Activated naive CD8-positive, alpha-beta T cell treated with anti-CD3 and anti-CD28 coated beads for 36 hours (primary cell): Measurements from ENCODE around the gene CARD10. TPM values are rescaled to one million over a fixed set of nuclear protein-coding genes. Genes with fewer than 3 reads are reported as not detected.

Source experiments
- DNase-seq: peaks from one replicate; pipeline ENCODE4 v3.0.0; 2021
- H3K27ac Mint-ChIP-seq: one replicate; pipeline ENCODE4 v1.8.0; 2022; ENCODE audit warnings: mild to moderate bottlenecking, moderate library complexity, mixed read lengths
- H3K27me3 Mint-ChIP-seq: one replicate; pipeline ENCODE4 v1.8.0; 2022; ENCODE audit warnings: mild to moderate bottlenecking, mixed read lengths
- H3K36me3 Mint-ChIP-seq: one replicate; pipeline ENCODE4 v1.8.0; 2021; ENCODE audit warnings: mild to moderate bottlenecking, mixed read lengths
- H3K4me1 Mint-ChIP-seq: one replicate; pipeline ENCODE4 v1.8.0; 2021; ENCODE audit warnings: mixed read lengths
- H3K4me3 Mint-ChIP-seq: one replicate; pipeline ENCODE4 v1.8.0; 2022; ENCODE audit warnings: mild to moderate bottlenecking, moderate library complexity, mixed read lengths
- H3K9me3 Mint-ChIP-seq: one replicate; pipeline ENCODE4 v1.8.0; 2022; ENCODE audit warnings: mixed read lengths
- total RNA-seq, 2 experiments: library from RNA; stranded (reverse); gene quantifications; one replicate each; pipeline ENCODE4 v1.2.3, GENCODE V29; 2021

The CARD10 gene, protein sequence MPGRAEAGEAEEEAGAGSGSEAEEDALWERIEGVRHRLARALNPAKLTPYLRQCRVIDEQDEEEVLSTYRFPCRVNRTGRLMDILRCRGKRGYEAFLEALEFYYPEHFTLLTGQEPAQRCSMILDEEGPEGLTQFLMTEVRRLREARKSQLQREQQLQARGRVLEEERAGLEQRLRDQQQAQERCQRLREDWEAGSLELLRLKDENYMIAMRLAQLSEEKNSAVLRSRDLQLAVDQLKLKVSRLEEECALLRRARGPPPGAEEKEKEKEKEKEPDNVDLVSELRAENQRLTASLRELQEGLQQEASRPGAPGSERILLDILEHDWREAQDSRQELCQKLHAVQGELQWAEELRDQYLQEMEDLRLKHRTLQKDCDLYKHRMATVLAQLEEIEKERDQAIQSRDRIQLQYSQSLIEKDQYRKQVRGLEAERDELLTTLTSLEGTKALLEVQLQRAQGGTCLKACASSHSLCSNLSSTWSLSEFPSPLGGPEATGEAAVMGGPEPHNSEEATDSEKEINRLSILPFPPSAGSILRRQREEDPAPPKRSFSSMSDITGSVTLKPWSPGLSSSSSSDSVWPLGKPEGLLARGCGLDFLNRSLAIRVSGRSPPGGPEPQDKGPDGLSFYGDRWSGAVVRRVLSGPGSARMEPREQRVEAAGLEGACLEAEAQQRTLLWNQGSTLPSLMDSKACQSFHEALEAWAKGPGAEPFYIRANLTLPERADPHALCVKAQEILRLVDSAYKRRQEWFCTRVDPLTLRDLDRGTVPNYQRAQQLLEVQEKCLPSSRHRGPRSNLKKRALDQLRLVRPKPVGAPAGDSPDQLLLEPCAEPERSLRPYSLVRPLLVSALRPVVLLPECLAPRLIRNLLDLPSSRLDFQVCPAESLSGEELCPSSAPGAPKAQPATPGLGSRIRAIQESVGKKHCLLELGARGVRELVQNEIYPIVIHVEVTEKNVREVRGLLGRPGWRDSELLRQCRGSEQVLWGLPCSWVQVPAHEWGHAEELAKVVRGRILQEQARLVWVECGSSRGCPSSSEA
- total RNA-seq, result under 1 TPM; 0.06 to 0.14 TPM

DNA sequence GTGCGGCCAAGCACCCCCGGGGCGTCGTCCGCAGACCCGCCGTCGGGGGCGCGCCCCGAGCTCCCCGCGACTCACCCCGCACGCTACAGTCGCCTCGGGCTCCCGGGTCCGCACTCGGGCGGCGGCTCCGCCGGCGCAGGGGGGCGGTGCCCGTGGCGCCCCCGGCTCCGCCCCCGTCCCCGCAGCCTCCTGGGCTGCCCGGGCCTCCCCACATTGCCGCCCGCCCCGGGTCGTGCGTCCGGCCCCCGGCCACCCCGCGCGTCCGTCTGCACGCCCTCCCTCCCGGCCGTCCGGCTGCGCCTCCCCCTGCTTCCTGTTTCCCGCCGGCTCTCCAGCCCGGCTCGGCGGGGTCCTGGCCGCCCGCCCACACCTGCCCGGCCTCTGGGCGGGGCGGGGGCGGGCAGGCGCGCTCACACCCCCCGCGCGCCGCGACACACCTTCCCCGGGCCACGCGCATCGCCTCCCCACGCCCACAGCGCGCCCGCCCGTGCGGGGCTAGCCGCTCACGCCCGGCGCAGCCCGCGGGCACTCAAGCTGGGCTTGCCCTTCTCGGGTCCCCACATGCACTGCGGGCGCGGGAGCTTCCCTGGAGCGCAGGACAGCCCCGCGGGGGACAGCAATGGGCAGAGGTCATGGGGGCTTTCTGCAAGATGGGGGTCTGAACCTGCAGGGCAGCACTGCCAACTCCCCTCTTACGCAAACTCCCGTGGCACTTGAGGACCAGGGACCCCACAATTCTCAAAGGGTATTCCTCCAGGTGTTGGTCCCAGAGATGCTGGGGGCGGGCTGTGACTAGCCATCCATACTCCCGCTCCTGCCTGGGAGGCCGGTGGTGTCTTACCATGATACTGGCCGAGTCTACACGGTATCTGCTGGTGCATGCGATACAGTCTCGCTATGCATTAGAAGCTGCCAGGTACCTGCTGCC, at the start of gene CARD10:
Gene CARD10, minus strand, starts transcription at position 148 of the 928 bp plus-strand sequence. CDS start 215 bp downstream, outside the sequence.
- Mint-ChIP-seq H3K36me3 (no peaks in the 10 kb centered on the region), H3K4me3 (peak within 1 kb of the TSS; percentile 52), H3K27ac (no peak within 1 kb of the TSS), H3K27me3 (peaks cover 49% of the 10 kb centered on the region), H3K9me3 (no peaks in the 10 kb centered on the region), H3K4me1 (no peaks in the 10 kb centered on the region)
- DNase-seq, result peak; percentile 26

DNA sequence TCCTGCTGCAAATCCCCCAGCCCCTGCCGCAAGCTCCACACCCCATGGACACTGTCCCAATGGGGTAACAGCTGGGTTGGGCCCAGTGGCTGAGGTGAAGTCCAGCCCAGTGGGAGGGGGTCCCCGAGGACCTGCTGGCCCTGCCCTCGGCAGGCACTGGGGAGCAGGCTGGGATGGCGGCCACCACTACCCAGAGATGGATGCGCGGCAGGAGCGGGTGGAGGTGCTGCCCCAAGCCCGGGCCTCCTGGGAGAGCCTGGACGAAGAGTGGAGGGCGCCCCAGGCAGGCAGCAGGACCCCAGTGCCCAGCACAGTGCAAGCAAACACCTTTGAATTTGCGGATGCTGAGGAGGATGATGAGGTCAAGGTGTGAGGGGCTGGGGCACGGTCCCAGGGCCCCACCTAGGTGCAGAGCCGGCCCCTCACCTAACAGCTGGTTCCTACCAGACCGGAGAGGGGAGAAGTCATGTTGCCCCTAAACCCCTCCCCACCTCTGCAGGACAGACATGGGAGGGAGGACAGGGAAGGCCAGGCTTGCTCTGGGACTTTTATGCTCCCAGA, 49.3 kb upstream of the CARD10 start:
- Mint-ChIP-seq H3K36me3 (no peaks in the 10 kb centered on the region), H3K9me3 (no peaks in the 10 kb centered on the region), H3K4me3 (no peak overlapping the region), H3K27me3 (peaks cover 18% of the 10 kb centered on the region), H3K27ac (no peak overlapping the region), H3K4me1 (peaks cover 15% of the 10 kb centered on the region)
- DNase-seq, result no peak

DNA sequence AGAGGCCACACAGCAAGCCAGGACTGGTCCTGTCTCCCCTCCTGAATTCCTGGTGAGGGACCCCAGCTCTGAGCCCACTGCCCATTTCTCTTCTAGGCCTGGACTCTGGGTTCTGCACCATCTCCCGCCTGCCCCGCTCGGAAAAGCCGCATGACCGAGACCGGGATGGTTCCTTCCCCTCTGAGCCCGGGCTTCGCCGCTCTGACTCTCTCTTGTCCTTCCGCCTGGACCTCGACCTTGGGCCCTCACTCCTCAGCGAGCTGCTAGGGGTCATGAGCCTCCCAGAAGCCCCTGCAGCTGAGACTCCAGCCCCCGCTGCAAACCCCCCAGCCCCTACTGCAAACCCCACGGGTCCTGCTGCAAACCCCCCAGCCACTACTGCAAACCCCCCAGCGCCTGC, 48.8 kb upstream of the CARD10 start:
- Mint-ChIP-seq H3K27ac (no peak overlapping the region), H3K27me3 (peaks cover 24% of the 10 kb centered on the region), H3K4me1 (peaks cover 15% of the 10 kb centered on the region), H3K36me3 (no peaks in the 10 kb centered on the region), H3K9me3 (no peaks in the 10 kb centered on the region), H3K4me3 (no peak overlapping the region)
- DNase-seq, result no peak

DNA sequence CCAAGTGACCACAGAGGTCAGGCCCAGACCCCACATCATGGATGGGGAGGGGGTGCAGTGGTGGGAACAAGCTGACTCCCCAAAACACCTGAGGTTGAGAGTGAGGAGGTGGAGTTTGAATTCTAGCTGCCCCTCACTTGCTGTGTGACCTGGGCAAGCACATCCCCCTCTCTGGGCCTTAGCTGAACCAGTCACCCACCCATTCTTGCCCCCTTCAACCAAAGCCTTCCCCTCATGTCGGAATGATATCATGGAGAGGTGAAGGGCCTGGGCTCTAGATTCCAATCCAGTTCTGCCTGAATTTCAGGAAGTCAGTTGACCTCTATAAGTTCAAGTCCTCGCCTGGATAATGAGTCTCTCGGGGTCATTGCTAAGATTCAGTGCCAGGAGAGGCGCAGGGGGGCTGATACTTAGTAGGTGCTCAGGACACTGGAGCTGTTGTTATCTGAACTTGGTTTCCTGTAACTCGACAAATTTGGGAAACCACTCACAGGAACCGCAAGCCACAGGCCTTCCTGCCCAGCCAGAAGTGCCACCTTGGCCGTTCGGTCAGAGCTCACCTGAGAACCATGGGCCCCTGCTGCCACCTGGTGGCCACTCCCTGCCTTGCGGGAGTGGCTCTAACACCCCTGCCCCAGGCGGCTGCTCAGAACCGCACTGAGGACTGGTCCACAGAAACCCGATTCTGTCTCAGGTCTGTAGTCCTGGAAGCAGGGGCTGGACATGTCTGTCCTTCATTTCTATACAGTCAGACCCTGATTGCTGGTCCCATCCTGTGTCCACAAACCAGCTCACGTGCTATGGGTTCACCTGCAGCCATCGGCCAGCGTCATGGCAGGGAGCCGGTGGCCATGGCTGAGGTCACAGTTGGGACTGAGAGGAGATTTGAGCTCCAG, 47.9 kb upstream of the CARD10 start:
- Mint-ChIP-seq H3K9me3 (no peaks in the 10 kb centered on the region), H3K27ac (peak overlapping the region; percentile 36), H3K36me3 (no peaks in the 10 kb centered on the region), H3K4me1 (peaks cover 20% of the 10 kb centered on the region), H3K27me3 (peaks cover 32% of the 10 kb centered on the region), H3K4me3 (no peak overlapping the region)
- DNase-seq, result peak; percentile 90

DNA sequence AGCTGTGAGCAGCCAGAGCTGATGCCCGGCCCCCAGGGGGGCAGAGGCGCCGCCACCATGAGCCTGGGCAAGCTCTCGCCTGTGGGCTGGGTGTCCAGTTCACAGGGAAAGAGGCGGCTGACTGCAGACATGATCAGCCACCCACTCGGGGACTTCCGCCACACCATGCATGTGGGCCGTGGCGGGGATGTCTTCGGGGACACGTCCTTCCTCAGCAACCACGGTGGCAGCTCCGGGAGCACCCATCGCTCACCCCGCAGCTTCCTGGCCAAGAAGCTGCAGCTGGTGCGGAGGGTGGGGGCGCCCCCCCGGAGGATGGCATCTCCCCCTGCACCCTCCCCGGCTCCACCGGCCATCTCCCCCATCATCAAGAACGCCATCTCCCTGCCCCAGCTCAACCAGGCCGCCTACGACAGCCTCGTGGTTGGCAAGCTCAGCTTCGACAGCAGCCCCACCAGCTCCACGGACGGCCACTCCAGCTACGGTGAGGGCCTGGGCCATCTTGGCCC, 47.2 kb upstream of the CARD10 start:
- peak; percentile 42 for DNase-seq
- Mint-ChIP-seq H3K4me3 (peak overlapping the region; percentile 47), H3K9me3 (no peaks in the 10 kb centered on the region), H3K36me3 (no peaks in the 10 kb centered on the region), H3K4me1 (peaks cover 25% of the 10 kb centered on the region), H3K27me3 (peaks cover 40% of the 10 kb centered on the region), H3K27ac (peak overlapping the region; percentile 36)

DNA sequence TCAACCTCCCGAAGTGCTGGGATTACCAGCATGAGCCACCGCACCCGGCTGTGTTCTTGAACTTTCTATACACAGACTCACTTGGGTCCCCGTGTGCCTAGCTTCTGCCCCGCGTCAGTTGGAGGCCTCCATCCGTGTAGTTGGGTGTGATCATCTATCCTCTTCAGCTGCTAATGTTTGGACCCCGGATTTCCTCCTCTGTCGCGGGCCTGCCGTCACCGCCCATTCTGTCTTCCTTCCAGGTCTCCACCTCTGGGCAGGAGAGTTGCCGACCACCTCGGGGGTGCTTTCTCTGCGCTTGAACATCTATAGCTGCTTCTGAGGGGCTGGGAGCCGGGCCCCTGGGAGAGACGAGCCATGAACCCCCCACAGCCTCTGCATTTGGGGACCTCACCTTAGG, 46.6 kb upstream of the CARD10 start:
- no peak overlapping the region for H3K27ac Mint-ChIP-seq
- no peak overlapping the region for H3K4me3 Mint-ChIP-seq
- no peaks in the 10 kb centered on the region for H3K36me3 Mint-ChIP-seq
- peaks cover 25% of the 10 kb centered on the region for H3K4me1 Mint-ChIP-seq
- no peaks in the 10 kb centered on the region for H3K9me3 Mint-ChIP-seq
- H3K27me3 Mint-ChIP-seq, result peaks cover 45% of the 10 kb centered on the region
- DNase-seq, result no peak

DNA sequence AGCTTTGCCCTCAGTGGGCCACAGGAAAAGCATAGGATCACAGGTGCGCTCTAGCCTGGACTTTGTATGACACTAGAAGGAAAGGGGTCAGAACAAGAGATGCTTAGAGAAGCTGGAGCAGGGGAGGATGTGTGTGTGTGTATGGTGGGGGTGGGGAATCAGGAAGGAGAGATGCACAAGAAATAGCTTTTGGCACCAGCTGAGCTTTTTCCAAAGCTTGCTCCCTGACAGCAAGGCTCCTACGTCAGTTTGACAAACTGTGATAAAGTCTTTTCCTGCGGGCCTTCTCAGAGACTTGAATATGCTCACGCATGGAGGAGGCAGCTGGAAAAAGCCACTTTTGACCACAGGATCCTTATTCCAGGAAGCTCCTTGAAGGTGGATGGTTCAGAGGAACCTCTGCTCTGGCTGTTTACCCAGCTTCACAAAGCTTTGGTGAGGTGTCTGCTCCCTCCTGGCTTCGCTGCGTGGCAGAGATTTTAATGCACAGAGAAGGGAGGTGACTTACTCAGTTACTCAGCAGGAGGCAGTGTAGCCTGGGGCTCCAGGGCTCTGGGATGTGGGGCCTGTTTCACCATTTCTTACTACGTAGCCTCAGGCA, 45.0 kb upstream of the CARD10 start:
- H3K9me3 Mint-ChIP-seq, result no peaks in the 10 kb centered on the region
- peaks cover 54% of the 10 kb centered on the region for H3K27me3 Mint-ChIP-seq
- DNase-seq, result no peak
- H3K27ac Mint-ChIP-seq, result no peak overlapping the region
- no peaks in the 10 kb centered on the region for H3K36me3 Mint-ChIP-seq
- H3K4me3 Mint-ChIP-seq, result no peak overlapping the region
- H3K4me1 Mint-ChIP-seq, result peaks cover 25% of the 10 kb centered on the region

DNA sequence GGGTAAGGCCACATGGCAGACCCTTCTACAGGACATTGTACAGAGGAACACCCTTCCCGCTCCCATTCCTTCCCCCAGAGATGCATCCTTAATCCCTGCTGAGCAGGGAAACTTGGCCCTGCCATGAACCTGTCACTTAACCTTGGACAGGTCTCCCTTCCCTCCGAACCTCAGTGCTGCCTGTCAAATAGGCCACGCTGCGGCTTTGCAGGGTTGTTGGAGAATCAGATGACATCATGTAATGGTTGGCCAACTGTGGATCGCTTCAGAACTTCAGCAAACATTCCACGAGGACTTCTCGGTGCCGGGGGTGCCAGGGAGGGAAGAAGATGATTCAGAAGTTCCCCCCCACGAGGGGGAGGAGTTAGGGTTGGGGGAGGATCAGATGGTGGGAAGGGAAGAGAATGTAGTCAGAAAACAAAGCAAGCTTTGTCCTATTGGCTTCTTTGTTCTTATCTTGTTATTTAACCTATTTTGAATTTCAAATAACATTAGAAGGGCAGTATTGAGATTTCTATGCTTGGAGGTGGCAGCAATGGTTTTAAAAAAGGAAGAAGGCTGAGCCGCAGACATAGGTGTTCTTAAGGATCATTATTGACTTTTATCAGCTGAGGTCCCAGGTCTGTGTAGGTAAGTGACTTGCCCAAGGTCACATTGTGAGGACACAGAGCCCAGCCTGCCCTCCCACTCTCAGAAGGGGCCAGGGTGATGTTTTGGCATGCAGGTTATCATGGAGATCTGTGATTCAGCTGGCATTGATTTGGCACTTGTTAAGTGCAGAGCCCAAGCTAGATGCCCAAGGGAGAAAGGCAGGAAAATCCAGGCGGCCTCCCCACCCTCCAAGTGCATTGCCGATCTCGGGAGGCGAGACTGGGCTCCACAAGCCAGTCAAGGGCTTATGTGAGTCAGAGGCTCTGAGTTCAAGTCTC, 44.2 kb upstream of the CARD10 start:
- no peak overlapping the region for H3K27ac Mint-ChIP-seq
- no peak for DNase-seq
- H3K9me3 Mint-ChIP-seq, result no peaks in the 10 kb centered on the region
- no peaks in the 10 kb centered on the region for H3K36me3 Mint-ChIP-seq
- no peak overlapping the region for H3K4me3 Mint-ChIP-seq
- H3K27me3 Mint-ChIP-seq, result peaks cover 61% of the 10 kb centered on the region
- H3K4me1 Mint-ChIP-seq, result peaks cover 25% of the 10 kb centered on the region

DNA sequence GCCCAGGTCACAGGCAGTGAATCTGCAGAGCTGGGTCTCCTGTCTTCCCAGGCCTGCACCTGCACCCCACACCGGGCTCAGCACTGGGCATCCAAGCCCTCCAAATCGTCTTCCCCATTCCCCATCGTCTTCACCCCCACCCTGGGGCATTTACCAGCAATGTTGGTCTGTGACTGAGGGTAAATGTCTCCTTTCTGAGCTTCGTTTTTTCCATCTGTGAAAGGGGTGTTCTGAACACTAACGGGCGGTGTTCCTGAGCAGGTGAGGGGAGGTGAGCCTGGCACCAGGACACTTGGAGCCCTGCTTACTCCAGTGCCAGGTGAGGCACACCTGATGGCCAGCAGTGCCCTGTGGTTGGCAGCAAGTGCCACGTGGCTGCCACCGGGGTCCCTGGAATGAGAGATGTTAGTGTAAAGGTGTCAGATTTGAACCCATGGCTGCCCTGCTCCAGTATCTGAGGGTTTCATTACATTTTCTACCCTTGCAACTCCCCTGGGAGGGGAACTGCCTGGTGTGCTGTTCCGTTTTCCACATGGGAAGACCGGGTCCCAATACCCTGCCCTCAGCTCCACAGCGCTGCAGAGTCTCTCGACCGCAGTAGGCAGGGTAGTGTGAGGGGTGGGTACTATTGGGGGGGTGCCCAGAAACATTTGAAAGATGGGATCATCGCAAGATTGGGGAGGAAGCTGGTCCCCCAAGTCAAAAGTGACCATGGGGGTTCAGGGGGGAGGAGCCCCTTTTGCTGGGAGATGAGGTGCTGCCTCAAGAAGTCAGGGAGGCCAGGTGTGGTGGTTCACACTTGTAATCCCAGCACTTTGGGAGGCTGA, 43.0 kb upstream of the CARD10 start:
- peak overlapping the region; percentile 29 for H3K27ac Mint-ChIP-seq
- H3K9me3 Mint-ChIP-seq, result no peaks in the 10 kb centered on the region
- H3K4me3 Mint-ChIP-seq, result peak overlapping the region; percentile 59
- H3K27me3 Mint-ChIP-seq, result peaks cover 71% of the 10 kb centered on the region
- H3K4me1 Mint-ChIP-seq, result peaks cover 22% of the 10 kb centered on the region
- DNase-seq, result no peak
- H3K36me3 Mint-ChIP-seq, result no peaks in the 10 kb centered on the region

DNA sequence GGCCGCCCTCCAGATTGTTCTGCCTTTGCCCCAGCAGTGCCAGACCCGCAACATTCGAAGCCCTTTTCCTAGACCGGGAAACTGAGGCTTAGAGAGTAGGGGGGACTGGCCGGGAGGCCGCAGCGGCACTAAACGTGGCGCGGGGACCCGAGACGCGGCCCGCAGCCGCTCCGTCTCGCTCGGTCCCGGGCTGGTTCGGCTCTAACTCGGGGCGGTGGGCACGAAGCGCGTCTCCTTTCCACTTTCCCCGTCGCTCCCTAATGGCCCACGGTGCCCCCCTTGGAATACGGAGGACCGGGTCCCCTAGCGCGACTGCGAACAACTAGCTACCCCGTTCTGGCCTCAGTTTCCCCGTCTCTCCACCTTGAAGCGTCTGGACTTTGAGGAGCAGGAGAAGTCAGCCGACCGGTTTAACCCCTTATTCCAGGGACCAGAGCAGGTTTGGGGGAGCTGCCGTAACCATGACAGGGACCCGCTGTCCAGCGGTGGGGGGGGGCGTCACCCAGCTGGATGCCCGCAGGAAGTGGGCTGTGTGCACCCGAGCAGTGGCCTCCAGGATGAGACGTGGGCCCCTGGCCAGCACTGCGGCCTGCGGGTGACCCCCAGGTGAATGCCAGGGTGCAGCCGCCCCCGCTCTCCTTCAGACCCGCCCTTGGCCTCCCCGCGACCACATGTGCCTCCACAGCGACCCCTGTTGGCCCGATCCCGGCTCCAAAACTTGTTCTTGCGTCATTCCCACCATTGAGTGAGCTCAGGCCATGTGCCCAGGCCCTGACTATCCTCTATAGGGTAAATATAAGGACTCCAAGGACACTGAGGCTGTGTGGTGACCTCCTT, 42.2 kb upstream of the CARD10 start:
- Mint-ChIP-seq H3K9me3 (no peaks in the 10 kb centered on the region), H3K27ac (peak overlapping the region; percentile 29), H3K36me3 (no peaks in the 10 kb centered on the region), H3K4me1 (peaks cover 14% of the 10 kb centered on the region), H3K4me3 (peak overlapping the region; percentile 59), H3K27me3 (peaks cover 77% of the 10 kb centered on the region)
- DNase-seq, result peak; percentile 85
